ENCODE results near the gene UGT1A8.

DNA sequence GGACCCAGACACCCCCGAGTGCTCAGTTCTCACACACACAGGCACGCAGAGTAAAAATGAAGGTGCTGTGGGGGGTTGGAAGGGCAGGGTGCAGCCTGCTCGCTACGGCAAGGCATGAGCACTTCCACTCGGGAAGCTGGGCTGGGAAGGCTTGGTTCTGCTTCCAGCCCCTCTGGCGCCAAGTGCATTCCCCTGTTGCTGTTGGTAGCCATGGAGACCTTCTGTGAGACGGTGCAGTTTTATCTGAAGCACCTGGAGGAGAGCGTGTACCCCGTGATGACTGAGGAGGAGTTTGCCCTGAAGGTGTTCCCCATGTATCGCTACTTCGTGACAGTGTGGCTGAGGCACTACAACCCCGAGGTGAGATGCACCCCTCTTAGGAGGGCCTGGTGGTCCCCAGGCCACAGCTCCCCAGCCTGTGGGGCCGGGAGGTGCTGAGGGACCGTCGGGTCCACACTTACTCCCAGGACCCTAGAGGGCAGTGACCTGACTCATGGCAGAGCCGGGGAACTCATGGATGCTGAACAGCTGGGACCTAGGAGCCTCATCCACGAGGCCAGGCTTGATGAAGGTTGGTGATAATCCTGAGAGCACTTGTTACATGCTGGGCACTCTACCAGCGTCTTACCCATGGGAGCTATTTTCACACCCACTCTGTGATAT lies 176.2 kb downstream of the UGT1A8 start:
- TF ChIP-seq, protein P1, sequence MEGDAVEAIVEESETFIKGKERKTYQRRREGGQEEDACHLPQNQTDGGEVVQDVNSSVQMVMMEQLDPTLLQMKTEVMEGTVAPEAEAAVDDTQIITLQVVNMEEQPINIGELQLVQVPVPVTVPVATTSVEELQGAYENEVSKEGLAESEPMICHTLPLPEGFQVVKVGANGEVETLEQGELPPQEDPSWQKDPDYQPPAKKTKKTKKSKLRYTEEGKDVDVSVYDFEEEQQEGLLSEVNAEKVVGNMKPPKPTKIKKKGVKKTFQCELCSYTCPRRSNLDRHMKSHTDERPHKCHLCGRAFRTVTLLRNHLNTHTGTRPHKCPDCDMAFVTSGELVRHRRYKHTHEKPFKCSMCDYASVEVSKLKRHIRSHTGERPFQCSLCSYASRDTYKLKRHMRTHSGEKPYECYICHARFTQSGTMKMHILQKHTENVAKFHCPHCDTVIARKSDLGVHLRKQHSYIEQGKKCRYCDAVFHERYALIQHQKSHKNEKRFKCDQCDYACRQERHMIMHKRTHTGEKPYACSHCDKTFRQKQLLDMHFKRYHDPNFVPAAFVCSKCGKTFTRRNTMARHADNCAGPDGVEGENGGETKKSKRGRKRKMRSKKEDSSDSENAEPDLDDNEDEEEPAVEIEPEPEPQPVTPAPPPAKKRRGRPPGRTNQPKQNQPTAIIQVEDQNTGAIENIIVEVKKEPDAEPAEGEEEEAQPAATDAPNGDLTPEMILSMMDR (IDR thresholded peaks at IDR 0.05), result no peak
- no peak for TF ChIP-seq POLR2A (IDR thresholded peaks at IDR 0.05)
- TF ChIP-seq EP300 (IDR thresholded peaks at IDR 0.05), result no peak

Data from ovary (tissue), 3 donors.